NCI-H345 treated with DMSO at 0.1 percent for 48 hours (cell line): ENCODE results near the gene PEAK1.
"Not testable (repeated sequence)": the region's sequence is repeated elsewhere in the genome, so short reads cannot be mapped to it uniquely, and the experiment has no call there.

Source experiments
- DNase-seq: peaks from one replicate; lab custom pipeline; 2025; ENCODE audit not compliant: unreplicated experiment; lab: John Stamatoyannopoulos, UW

Gene PEAK1

GRCh38 chr15:77181305-77182074, 238.4 kb downstream of the PEAK1 start:
- no peak for DNase-seq

GRCh38 chr15:77180757-77181156, 239.1 kb downstream of the PEAK1 start:
- DNase-seq: no peak

- DNase-seq: no peak
These were observed 239.6 kb downstream of the PEAK1 start for GRCh38 chr15:77180270-77180669.

- DNase-seq: no peak
These were observed 240.3 kb downstream of the PEAK1 start for GRCh38 chr15:77179541-77179998.

GRCh38 chr15:77178411-77178810, 241.5 kb downstream of the PEAK1 start:
- DNase-seq: no peak

GRCh38 chr15:77176148-77176547, 243.8 kb downstream of the PEAK1 start:
- not testable (repeated sequence) for DNase-seq

GRCh38 chr15:77173487-77173886, 246.4 kb downstream of the PEAK1 start:
- DNase-seq: no peak

GRCh38 chr15:77171221-77171967, 248.5 kb downstream of the PEAK1 start:
- DNase-seq: no peak

- no peak for DNase-seq
These were observed 251.3 kb downstream of the PEAK1 start for GRCh38 chr15:77168616-77169015.

GRCh38 chr15:77168141-77168540, 251.8 kb downstream of the PEAK1 start:
- DNase-seq: no peak

- no peak for DNase-seq
These were observed 252.5 kb downstream of the PEAK1 start for GRCh38 chr15:77167406-77167805.

- no peak for DNase-seq
These were observed 256.0 kb downstream of the PEAK1 start for GRCh38 chr15:77163781-77164384.

- DNase-seq: no peak
These were observed 256.9 kb downstream of the PEAK1 start for GRCh38 chr15:77162872-77163633.

- DNase-seq: no peak
These were observed 259.1 kb downstream of the PEAK1 start for GRCh38 chr15:77160562-77161478.

GRCh38 chr15:77156000-77156399, 263.9 kb downstream of the PEAK1 start:
- DNase-seq: not testable (repeated sequence)

GRCh38 chr15:77148191-77148590, 271.7 kb downstream of the PEAK1 start:
- DNase-seq: no peak

- no peak for DNase-seq
These were observed 274.5 kb downstream of the PEAK1 start for GRCh38 chr15:77145370-77145769.

GRCh38 chr15:77144492-77145070, 275.3 kb downstream of the PEAK1 start:
- DNase-seq: no peak

- no peak for DNase-seq
These were observed 275.9 kb downstream of the PEAK1 start for GRCh38 chr15:77144026-77144425.

GRCh38 chr15:77143616-77144015, 276.3 kb downstream of the PEAK1 start:
- no peak for DNase-seq
